ENCODE measurements around the gene SLC6A17.

Gene SLC6A17

GRCh38 chr1:110201157-110201825, 51.0 kb downstream of the SLC6A17 start:
- no peak overlapping the region for H3K27ac ChIP-seq
- TF ChIP-seq ZFX (IDR thresholded peaks at IDR 0.05; ENCODE audit: borderline replicate concordance) (no peak), CTCF (IDR thresholded peaks at IDR 0.05) (no peak)

- peak overlapping the region; percentile 35 for H3K27ac ChIP-seq
- no peak for TF ChIP-seq ZFX (IDR thresholded peaks at IDR 0.05; ENCODE audit: borderline replicate concordance)
- TF ChIP-seq CTCF (IDR thresholded peaks at IDR 0.05) = peak; percentile 89
Measured at GRCh38 chr1:110203021-110203661, 52.8 kb downstream of the SLC6A17 start.

DNA sequence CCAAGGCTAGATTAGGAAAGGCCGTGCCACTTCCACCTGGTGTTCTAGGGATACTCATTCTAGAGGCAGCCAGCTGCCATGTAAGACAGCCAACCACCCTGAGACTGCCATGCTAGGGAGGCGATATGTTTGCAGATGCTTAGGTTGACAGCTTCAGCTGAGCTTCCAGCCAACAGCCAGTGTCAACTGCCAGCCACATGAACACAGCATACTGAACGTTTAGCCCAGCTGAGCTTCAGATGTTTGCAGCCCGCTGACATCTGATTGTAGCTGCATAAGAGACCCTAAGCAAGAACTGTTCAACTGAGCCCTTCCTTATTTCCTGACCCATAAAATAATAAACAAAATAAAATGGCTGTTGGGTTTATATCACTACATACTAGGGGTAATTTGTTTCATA, 54.9 kb downstream of the SLC6A17 start:
- H3K27ac ChIP-seq = no peak overlapping the region
- TF ChIP-seq CTCF (IDR thresholded peaks at IDR 0.05) = no peak
- no peak for TF ChIP-seq ZFX (IDR thresholded peaks at IDR 0.05; ENCODE audit: borderline replicate concordance)

DNA sequence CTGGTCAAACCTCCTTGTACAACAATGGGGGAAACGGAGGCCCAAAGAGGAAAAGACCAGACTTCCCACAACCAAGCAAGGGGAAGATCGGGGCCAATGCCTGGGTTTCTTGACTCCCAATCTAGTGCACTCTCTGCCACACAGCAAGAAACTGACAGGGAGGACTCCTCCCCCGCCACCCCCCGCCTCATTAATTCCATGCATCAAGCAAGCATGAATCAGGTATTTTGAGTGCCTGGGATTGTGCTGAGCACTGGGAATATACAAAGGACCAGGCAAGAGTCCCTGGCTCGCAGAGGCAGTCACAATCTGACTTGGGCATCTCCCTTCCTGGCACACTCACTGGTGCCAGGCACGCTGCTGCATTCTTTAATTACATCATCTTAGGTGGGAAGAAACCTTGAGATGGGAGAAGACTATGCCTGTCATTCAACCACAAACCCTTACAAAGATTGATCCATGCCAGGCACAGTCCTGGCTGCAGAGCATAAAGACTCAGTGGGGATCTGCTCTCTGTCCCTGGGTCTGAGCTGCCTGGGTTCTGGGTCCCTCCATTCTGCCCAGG, 55.4 kb downstream of the SLC6A17 start:
- TF ChIP-seq CTCF (IDR thresholded peaks at IDR 0.05) = no peak
- TF ChIP-seq ZFX (IDR thresholded peaks at IDR 0.05; ENCODE audit: borderline replicate concordance) = no peak
- H3K27ac ChIP-seq = no peak overlapping the region

DNA sequence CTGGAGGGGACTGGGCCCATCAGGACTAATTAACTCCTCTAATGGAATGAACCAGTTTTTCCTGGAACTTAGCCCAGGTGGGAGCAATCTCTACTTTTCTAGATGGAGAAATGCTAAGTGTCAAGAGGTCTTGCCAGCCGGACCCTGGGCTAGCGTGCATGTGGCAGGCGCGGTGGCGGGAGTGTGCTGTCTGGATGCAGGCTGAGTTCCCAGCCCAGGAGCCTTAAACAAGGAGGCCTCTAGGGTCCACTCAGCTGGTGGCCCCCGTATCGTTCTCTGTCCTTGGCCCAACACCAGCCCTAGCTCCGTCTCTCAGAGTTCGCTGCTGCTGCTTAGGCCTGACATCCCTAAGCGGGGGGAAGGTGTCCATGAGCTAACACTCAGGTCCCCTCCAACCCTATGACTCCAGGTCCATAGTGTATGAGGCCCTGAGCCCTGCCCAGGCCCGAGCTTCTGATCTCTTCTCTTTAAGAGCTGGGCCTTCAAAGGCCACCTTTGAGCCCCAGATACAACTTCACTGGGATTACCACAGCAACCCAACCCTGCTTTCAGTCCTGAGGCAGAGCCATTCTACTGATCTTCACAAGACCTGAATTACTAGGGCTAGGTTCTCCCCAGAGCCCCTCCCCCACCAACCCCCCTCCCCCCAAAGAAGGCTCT, 56.1 kb downstream of the SLC6A17 start:
- H3K27ac ChIP-seq = no peak overlapping the region
- TF ChIP-seq CTCF (IDR thresholded peaks at IDR 0.05) = no peak
- TF ChIP-seq ZFX (IDR thresholded peaks at IDR 0.05; ENCODE audit: borderline replicate concordance) = no peak

DNA sequence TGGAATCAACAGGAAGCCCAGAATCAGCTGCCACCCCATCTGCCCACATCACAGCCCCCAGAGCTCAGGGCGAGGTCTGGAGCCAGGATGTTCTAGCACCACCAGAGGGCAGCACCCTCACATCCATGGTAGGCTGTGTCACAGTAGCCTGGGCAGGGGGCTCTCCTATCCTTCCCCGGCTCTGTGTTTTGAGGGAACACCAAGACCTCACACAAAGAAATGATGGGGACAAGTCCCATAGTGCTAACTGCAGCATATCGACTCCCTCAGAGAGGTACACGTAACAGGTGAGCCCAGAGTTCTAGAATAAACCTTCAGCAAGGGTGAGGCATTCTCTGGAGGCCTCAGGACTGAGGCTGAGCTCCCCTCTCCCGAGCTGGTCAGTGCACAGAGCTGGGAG, 57.5 kb downstream of the SLC6A17 start:
- TF ChIP-seq ZFX (IDR thresholded peaks at IDR 0.05; ENCODE audit: borderline replicate concordance) (no peak), CTCF (IDR thresholded peaks at IDR 0.05) (peak; percentile 87)
- H3K27ac ChIP-seq = no peak overlapping the region

Measured in 22Rv1 (cell line).